H1 (cell line): ENCODE data around the gene HEATR9. TPM values are rescaled to one million over a fixed set of nuclear protein-coding genes. Genes with fewer than 3 reads are reported as not detected.

Source experiments
- CTCF ChIA-PET: fragments of 300-600 bp; sonication (Branson Sonifier 250); formaldehyde crosslinking; loops from one replicate; lab custom pipeline; 2021; ENCODE audit not compliant: partially characterized antibody; lab: Charles Lee
- POLR2A ChIA-PET: fragments of 300-600 bp; sonication (Branson Sonifier 250); formaldehyde crosslinking; loops from one replicate; lab custom pipeline; 2021; ENCODE audit warnings: inconsistent platforms; ENCODE audit not compliant: partially characterized antibody; lab: Charles Lee
- DNase-seq, 2 experiments: peaks; one replicate each; pipeline versions ENCODE4 v3.0.0 to v3.0.0-alpha.2; 2010 to 2022; ENCODE audit warnings: low spot score in 2 of 2, low read depth in 1 of 2, mixed read lengths in 1 of 2
- FAIRE-seq: peaks from 2 replicates; lab custom pipeline; 2011; peaks lifted over from hg19 to GRCh38; lab: Jason Lieb, UNC
- H2AFZ ChIP-seq: 2 replicates; pipeline ENCODE4 v1.8.1; 2012; ENCODE audit warnings: low read length, inconsistent platforms
- H2AK5ac ChIP-seq: 2 replicates; pipeline ENCODE4 v1.6.1; 2013; ENCODE audit warnings: low read depth, low read length
- H2BK120ac ChIP-seq: replicated peaks from 2 replicates; pipeline ENCODE3; 2013; ENCODE audit warnings: low read depth, low read length, inconsistent platforms
- H2BK12ac ChIP-seq: 2 replicates; pipeline ENCODE4 v1.6.1; 2013; ENCODE audit warnings: low read depth, low read length
- H2BK15ac ChIP-seq: 2 replicates; pipeline ENCODE4 v1.6.1; 2013; ENCODE audit warnings: low read length
- H2BK20ac ChIP-seq: 2 replicates; pipeline ENCODE4 v1.6.1; 2013; ENCODE audit warnings: low read length
- H2BK5ac ChIP-seq: 2 replicates; pipeline ENCODE4 v1.6.1; 2013; ENCODE audit warnings: low read depth, low read length
- H3K14ac ChIP-seq: 2 replicates; pipeline ENCODE4 v1.6.1; 2013; ENCODE audit warnings: inconsistent platforms; ENCODE audit not compliant: insufficient read length
- H3K18ac ChIP-seq: 2 replicates; pipeline ENCODE4 v1.6.1; 2013; ENCODE audit warnings: low read length; ENCODE audit errors: extremely low read depth
- H3K23ac ChIP-seq: 2 replicates; pipeline ENCODE4 v1.6.1; 2013; ENCODE audit warnings: inconsistent platforms; ENCODE audit not compliant: insufficient read length
- H3K23me2 ChIP-seq: 2 replicates; pipeline ENCODE4 v1.6.1; 2013; ENCODE audit warnings: low read depth, low read length
- H3K27ac ChIP-seq: 2 replicates; pipeline ENCODE4 v1.6.1; 2011; ENCODE audit warnings: low read depth, low read length, inconsistent platforms
- H3K27me3 ChIP-seq, 4 experiments: replicated peaks in 1 of 4; 1 replicate in 1 of 4; 2 replicates in 3 of 4; pipeline versions ENCODE4 v1.6.1 to v1.8.1; 2011 to 2013; ENCODE audit warnings: low read length in 3 of 4, mild to moderate bottlenecking in 3 of 4, inconsistent platforms in 2 of 4, mixed read lengths in 2 of 4, moderate library complexity in 1 of 4; ENCODE audit not compliant: control insufficient read depth in 3 of 4, insufficient read depth in 3 of 4; ENCODE audit errors: extremely low read depth in 1 of 4
- H3K36me3 ChIP-seq, 4 experiments: 2 replicates each; pipeline versions ENCODE4 v1.6.1 to v1.8.1; 2011 to 2013; ENCODE audit warnings: mild to moderate bottlenecking in 4 of 4, low read length in 3 of 4, moderate library complexity in 2 of 4, control low read depth in 1 of 4, inconsistent platforms in 1 of 4; ENCODE audit not compliant: insufficient read depth in 4 of 4, control insufficient read depth in 2 of 4
- H3K4ac ChIP-seq: replicated peaks from 2 replicates; pipeline ENCODE3; 2013; ENCODE audit warnings: low read length, low read depth, mixed read lengths, inconsistent platforms; ENCODE audit not compliant: insufficient read length
- H3K4me1 ChIP-seq, 4 experiments: replicated peaks in 1 of 4; 1 replicate in 1 of 4; 2 replicates in 3 of 4; pipeline versions ENCODE4 v1.6.1 to v1.8.1; 2011 to 2013; ENCODE audit warnings: low read length in 3 of 4, inconsistent platforms in 2 of 4, mixed read lengths in 1 of 4; ENCODE audit not compliant: insufficient read depth in 4 of 4, control insufficient read depth in 3 of 4
- H3K4me2 ChIP-seq, 2 experiments: 2 replicates each; pipeline versions ENCODE4 v1.6.1 to v1.8.1; 2011 to 2013; ENCODE audit warnings: low read depth in 2 of 2, low read length in 2 of 2, control low read depth in 1 of 2, inconsistent platforms in 1 of 2, mild to moderate bottlenecking in 1 of 2; ENCODE audit not compliant: insufficient read depth in 1 of 2
- H3K4me3 ChIP-seq, 4 experiments: fragments of 200-600, 300-600 bp in 1 of 4; sonication (generic), shearing (Covaris generic), sonication (Bioruptor Twin) in 1 of 4; 2 replicates each; pipeline versions ENCODE4 v1.5.1 to v1.8.1; 2011 to 2016; ENCODE audit warnings: low read length in 4 of 4, low read depth in 3 of 4, control low read depth in 2 of 4, inconsistent platforms in 2 of 4, mild to moderate bottlenecking in 2 of 4, mixed read lengths in 1 of 4, moderate library complexity in 1 of 4; ENCODE audit not compliant: insufficient read depth in 2 of 4; ENCODE audit errors: extremely low read depth in 1 of 4
- H3K56ac ChIP-seq: replicated peaks from 2 replicates; pipeline ENCODE3; 2013; ENCODE audit warnings: low read depth, mild to moderate bottlenecking, mixed read lengths, low read length, inconsistent platforms; ENCODE audit not compliant: insufficient read length
- H3K79me1 ChIP-seq: 2 replicates; pipeline ENCODE4 v1.6.1; 2013; ENCODE audit warnings: low read depth, low read length, control low read depth
- H3K79me2 ChIP-seq, 2 experiments: 2 replicates each; pipeline versions ENCODE4 v1.6.1 to v1.8.1; 2012 to 2013; ENCODE audit warnings: low read length in 2 of 2, mild to moderate bottlenecking in 2 of 2, inconsistent platforms in 1 of 2; ENCODE audit not compliant: insufficient read depth in 2 of 2, control insufficient read depth in 1 of 2
- H3K9ac ChIP-seq, 4 experiments: replicated peaks in 1 of 4; 1 replicate in 1 of 4; 2 replicates in 3 of 4; pipeline versions ENCODE4 v1.6.1 to v1.8.1; 2011 to 2013; ENCODE audit warnings: low read depth in 3 of 4, low read length in 3 of 4, control low read depth in 2 of 4, mild to moderate bottlenecking in 2 of 4, moderate library complexity in 2 of 4, inconsistent platforms in 1 of 4; ENCODE audit errors: extremely low read depth in 1 of 4
- H3K9me3 ChIP-seq, 2 experiments: 2 replicates each; pipeline versions ENCODE4 v1.6.1 to v1.8.1; 2012 to 2013; ENCODE audit warnings: mild to moderate bottlenecking in 2 of 2, moderate library complexity in 2 of 2, control low read depth in 1 of 2, inconsistent platforms in 1 of 2, low read depth in 1 of 2, low read length in 1 of 2, mixed read lengths in 1 of 2; ENCODE audit not compliant: insufficient read depth in 2 of 2
- H4K20me1 ChIP-seq, 2 experiments: replicated peaks in 1 of 2; 2 replicates each; pipeline versions ENCODE3 to v1.8.1; 2011 to 2013; ENCODE audit warnings: inconsistent platforms in 2 of 2, low read length in 2 of 2, mild to moderate bottlenecking in 1 of 2; ENCODE audit not compliant: insufficient read depth in 2 of 2, control insufficient read depth in 1 of 2
- H4K5ac ChIP-seq: 2 replicates; pipeline ENCODE4 v1.6.1; 2013; ENCODE audit warnings: low read length, low read depth, mixed read lengths, inconsistent platforms; ENCODE audit not compliant: insufficient read length
- H4K8ac ChIP-seq: 2 replicates; pipeline ENCODE4 v1.8.0; 2013; ENCODE audit warnings: mild to moderate bottlenecking, moderate library complexity, low read length, inconsistent platforms; ENCODE audit not compliant: insufficient read depth; ENCODE audit errors: extremely low read depth
- H4K91ac ChIP-seq: replicated peaks from 2 replicates; pipeline ENCODE3; 2013; ENCODE audit warnings: low read length, mixed read lengths, inconsistent platforms; ENCODE audit not compliant: insufficient read length
- BACH1 ChIP-seq: IDR thresholded peaks from 2 replicates; pipeline ENCODE4 v1.6.1; 2012; ENCODE audit warnings: low read length, improper control_type of control experiment
- CHD2 ChIP-seq: IDR thresholded peaks from 2 replicates; pipeline ENCODE4 v1.6.1; 2012; ENCODE audit warnings: low read length, improper control_type of control experiment
- CTBP2 ChIP-seq: IDR thresholded peaks from 2 replicates; pipeline ENCODE4 v1.7.0; 2011; ENCODE audit warnings: borderline replicate concordance, mild to moderate bottlenecking, moderate library complexity, mixed read lengths, low read length; ENCODE audit not compliant: insufficient read depth, insufficient read length
- CTCF ChIP-seq, 3 experiments: IDR thresholded peaks; 1 replicate in 2 of 3; 2 replicates in 1 of 3; pipeline versions ENCODE4 v1.5.1 to v1.6.1; 2011; ENCODE audit warnings: low read length in 3 of 3, mild to moderate bottlenecking in 3 of 3, inconsistent platforms in 2 of 3, low read depth in 1 of 3, moderate library complexity in 1 of 3; ENCODE audit not compliant: insufficient read depth in 1 of 3; ENCODE audit errors: control extremely low read depth in 1 of 3
- EZH2 ChIP-seq: fragments of 200-600 bp; sonication (generic); IDR thresholded peaks from 2 replicates; pipeline ENCODE4 v1.7.1; 2012; ENCODE audit warnings: low read depth, mild to moderate bottlenecking, moderate library complexity, low read length, inconsistent platforms; ENCODE audit not compliant: severe bottlenecking
- GABPA ChIP-seq: IDR thresholded peaks from 2 replicates; pipeline ENCODE4 v1.6.1; 2011; ENCODE audit warnings: mild to moderate bottlenecking, low read length, moderate library complexity, borderline replicate concordance; ENCODE audit not compliant: insufficient read depth
- JUN ChIP-seq: IDR thresholded peaks from 2 replicates; pipeline ENCODE4 v1.6.1; 2011; ENCODE audit warnings: low read depth, mild to moderate bottlenecking, improper control_type of control experiment, low read length
- KDM5A ChIP-seq: fragments of 200-600 bp; IDR thresholded peaks from 2 replicates; pipeline ENCODE4 v1.7.1; 2012; ENCODE audit warnings: mild to moderate bottlenecking, low read length, inconsistent platforms, mixed read lengths
- PHF8 ChIP-seq: fragments of 200-600 bp; sonication (generic); conservative IDR thresholded peaks from 2 replicates; pipeline ENCODE4 v1.7.1; 2012; ENCODE audit warnings: low read depth, mild to moderate bottlenecking, inconsistent platforms, low read length, moderate library complexity
- RXRA ChIP-seq: IDR thresholded peaks from 2 replicates; pipeline ENCODE4 v1.6.1; 2011; ENCODE audit warnings: low read depth, mild to moderate bottlenecking, low read length, moderate library complexity; ENCODE audit not compliant: insufficient read depth
- TAF1 ChIP-seq: IDR thresholded peaks from 2 replicates; pipeline ENCODE4 v1.6.1; 2011; ENCODE audit warnings: mild to moderate bottlenecking, low read depth, low read length
- WGBS, 2 experiments: shearing (Covaris generic) in 1 of 2; methylation state at CpG; one replicate each; pipeline versions ENCODE4 v1.1.6 to v1.1.7; 2013 to 2015; ENCODE audit warnings: low lambda C conversion rate in 2 of 2, mixed read lengths in 2 of 2, inconsistent platforms in 1 of 2, low coverage in 1 of 2, missing lambda C conversion rate in 1 of 2; ENCODE audit not compliant: insufficient replicate concordance in 2 of 2, insufficient coverage in 1 of 2, insufficient read length in 1 of 2; ENCODE audit errors: extremely low coverage in 1 of 2, missing lambda C conversion rate in 1 of 2; 5-methylcytosine and 5-hydroxymethylcytosine counted together
- polyA plus RNA-seq, 7 experiments: library from polyadenylated mRNA; depleted of rRNA in 3 of 7; stranded (reverse) in 5 of 7; unstranded in 2 of 7; fragments of >200 nt in 5 of 7; fragments of 200-250 nt in 2 of 7; gene quantifications; 1 replicate in 5 of 7; 2 replicates in 1 of 7; 4 replicates in 1 of 7; pipeline versions ENCODE4 v1.2.1 to v1.2.3, GENCODE V29; 2011 to 2013; ENCODE audit warnings: missing spikeins in 2 of 7, mixed read lengths in 2 of 7
- total RNA-seq: library from RNA; stranded (reverse); fragmentation: NEBNext Ultra II Directional; extraction: Animal tissue kit (Norgen Biotek cat#: 25700); gene quantifications from 2 replicates; pipeline ENCODE4 v1.2.1, GENCODE V29; 2021

Gene HEATR9
- total and polyA plus RNA-seq, 2 of the 8 experiments (the other 6 are each of a cell fraction or from before 2014, with no cell fraction given), result not detected

DNA sequence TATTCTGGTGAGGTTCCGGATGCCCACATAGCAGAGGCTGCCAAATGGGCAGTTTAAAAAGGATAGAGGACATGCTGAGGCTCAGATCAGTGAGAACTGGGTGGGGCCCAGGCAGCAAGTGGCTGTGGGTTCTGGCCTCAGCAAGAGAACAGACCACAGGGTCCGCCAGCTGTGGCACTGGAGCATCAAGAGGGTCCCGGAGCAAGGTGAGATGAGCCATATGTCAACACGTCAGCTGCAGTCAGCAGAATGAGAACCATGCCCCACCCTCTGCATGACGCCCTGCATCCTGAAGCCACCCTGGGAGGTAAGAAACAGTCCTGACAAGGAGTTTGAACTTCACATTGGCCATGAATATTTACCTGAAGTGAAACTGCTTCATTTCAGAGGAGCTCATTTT lies 31.6 kb upstream of the HEATR9 start:
- H3K27ac ChIP-seq, result no peak overlapping the region
- no peak overlapping the region for H3K14ac ChIP-seq
- no peak overlapping the region for H2BK5ac ChIP-seq
- H3K23ac ChIP-seq, result no peak overlapping the region
- H2AK5ac ChIP-seq, result no peak overlapping the region
- H3K4me1 ChIP-seq, result no peaks in the 10 kb centered on the region
- POLR2A ChIA-PET, result no interaction called here
- H2BK12ac ChIP-seq, result no peak overlapping the region
- H3K79me2 ChIP-seq, result no peaks in the 10 kb centered on the region
- CTCF ChIA-PET, result interaction anchor here (1.3 kb wide), 1 partner anchor 29 kb away, joined by 3 read pairs; no protein-coding TSS in a partner anchor
- H2BK20ac ChIP-seq, result no peak overlapping the region
- H4K20me1 ChIP-seq, result peaks cover 0 to 2% of the 10 kb centered on the region in 2 experiments
- no peaks in the 10 kb centered on the region; the same call in 1 of the 2 replicates for H3K23me2 ChIP-seq
- 88% methylated on average over 5 of the region's 5 CpGs; no CpG with 5 or more reads in 1 of the 2 experiments for WGBS, 2 experiments
- H3K4ac ChIP-seq, result no peak overlapping the region
- no peak overlapping the region for H2BK120ac ChIP-seq
- H4K8ac ChIP-seq, result no peak overlapping the region
- no peak overlapping the region for H2AFZ ChIP-seq
- H3K9ac ChIP-seq, result no peak overlapping the region
- no peak overlapping the region for H2BK15ac ChIP-seq
- no peak overlapping the region for H4K91ac ChIP-seq
- H3K9me3 ChIP-seq, result no peaks in the 10 kb centered on the region
- H3K27me3 ChIP-seq, result no peaks in the 10 kb centered on the region
- no peaks in the 10 kb centered on the region for H3K79me1 ChIP-seq
- H4K5ac ChIP-seq, result no peak overlapping the region
- no peak overlapping the region for H3K18ac ChIP-seq
- no peak overlapping the region for H3K4me2 ChIP-seq
- FAIRE-seq, result no peak
- no peak for DNase-seq
- H3K36me3 ChIP-seq, result no peaks in the 10 kb centered on the region
- no peak overlapping the region for H3K4me3 ChIP-seq
- no peak overlapping the region for H3K56ac ChIP-seq
- TF ChIP-seq PHF8 (no peak), CHD2 (no peak), JUN (no peak), CTBP2 (no peak), CTCF (IDR thresholded peaks at IDR 0.05; ENCODE audit: control extremely low read depth in 1 of 3, insufficient read depth in 1 of 3, low read depth in 1 of 3, low read length in 3 of 3) (no peak), EZH2 (no peak), TAF1 (no peak), KDM5A (no peak), BACH1 (no peak), GABPA (no peak), RXRA (no peak)
